CD14-positive monocyte (primary cell): ENCODE data around the gene CAMTA1. TPM values are rescaled to one million over a fixed set of nuclear protein-coding genes. Genes with fewer than 3 reads are reported as not detected.

Experiments used
- DNase-seq, 3 donors: peaks; one replicate each; pipeline ENCODE4 v3.0.0-alpha.2; 2011 to 2022
- H2AFZ ChIP-seq: 2 replicates; pipeline ENCODE4 v1.6.0; 2012; ENCODE audit warnings: mild to moderate bottlenecking, low read depth, low read length, inconsistent platforms; ENCODE audit not compliant: insufficient read depth, poor library complexity, severe bottlenecking
- H3K27ac ChIP-seq, 2 donors: 1 replicate in 1 of 2; 2 replicates in 1 of 2; pipeline ENCODE4 v1.5.1; 2012 to 2013; ENCODE audit warnings: low read length in 2 of 2, control low read depth in 1 of 2, inconsistent platforms in 1 of 2, low read depth in 1 of 2, mild to moderate bottlenecking in 1 of 2
- H3K27me3 ChIP-seq, 2 donors: one replicate each; pipeline versions ENCODE4 v1.6.0 to v1.6.1; 2011 to 2013; ENCODE audit warnings: low read length in 2 of 2; ENCODE audit not compliant: control insufficient read depth in 2 of 2, insufficient read depth in 2 of 2
- H3K36me3 ChIP-seq, 2 donors: replicated peaks in 1 of 2; 1 replicate in 1 of 2; 2 replicates in 1 of 2; pipeline versions ENCODE4 v1.5.1 to v1.6.1; 2012 to 2013; ENCODE audit warnings: low read length in 2 of 2, control low read depth in 1 of 2, inconsistent platforms in 1 of 2, mild to moderate bottlenecking in 1 of 2; ENCODE audit not compliant: insufficient read depth in 2 of 2, control insufficient read depth in 1 of 2
- H3K4me1 ChIP-seq, 2 donors: 1 replicate in 1 of 2; 2 replicates in 1 of 2; pipeline versions ENCODE4 v1.5.1 to v1.6.1; 2012 to 2013; ENCODE audit warnings: low read length in 2 of 2, control low read depth in 1 of 2, inconsistent platforms in 1 of 2, mild to moderate bottlenecking in 1 of 2, moderate library complexity in 1 of 2; ENCODE audit not compliant: insufficient read depth in 2 of 2, control insufficient read depth in 1 of 2
- H3K4me2 ChIP-seq: replicated peaks from 2 replicates; pipeline ENCODE3; 2012; ENCODE audit warnings: low read length, moderate library complexity, mild to moderate bottlenecking; ENCODE audit not compliant: poor library complexity, severe bottlenecking; ENCODE audit errors: extremely low read depth
- H3K4me3 ChIP-seq, 3 experiments: fragments of 200-600 bp in 1 of 3; sonication (generic) in 1 of 3; replicated peaks in 1 of 3; 1 replicate in 2 of 3; 2 replicates in 1 of 3; pipeline ENCODE4 v1.5.1; 2011 to 2013; ENCODE audit warnings: low read length in 3 of 3, mild to moderate bottlenecking in 3 of 3, control low read depth in 2 of 3, low read depth in 2 of 3, inconsistent platforms in 1 of 3, moderate library complexity in 1 of 3
- H3K79me2 ChIP-seq: 2 replicates; pipeline ENCODE4 v1.6.0; 2012; ENCODE audit warnings: mild to moderate bottlenecking, control low read depth, inconsistent platforms, low read length, moderate library complexity; ENCODE audit not compliant: insufficient read depth
- H3K9ac ChIP-seq: 2 replicates; pipeline ENCODE4 v1.6.0; 2017; ENCODE audit warnings: low read length, mild to moderate bottlenecking; ENCODE audit not compliant: insufficient read depth, poor library complexity, severe bottlenecking
- H3K9me3 ChIP-seq, 2 donors: replicated peaks in 1 of 2; 1 replicate in 1 of 2; 2 replicates in 1 of 2; pipeline versions ENCODE4 v1.5.1 to v1.6.1; 2012 to 2013; ENCODE audit warnings: low read length in 2 of 2, control low read depth in 1 of 2; ENCODE audit not compliant: control insufficient read depth in 1 of 2, insufficient read depth in 1 of 2
- H4K20me1 ChIP-seq: 2 replicates; pipeline ENCODE4 v1.6.0; 2012; ENCODE audit warnings: mild to moderate bottlenecking, low read length, control low read depth, moderate library complexity; ENCODE audit not compliant: insufficient read depth
- H3K27ac Mint-ChIP-seq, 7 donors: one replicate each; pipeline ENCODE4 v1.8.0; 2020; ENCODE audit warnings: mild to moderate bottlenecking in 7 of 7, mixed read lengths in 7 of 7, moderate library complexity in 6 of 7, inconsistent platforms in 2 of 7
- H3K27me3 Mint-ChIP-seq, 3 donors: one replicate each; pipeline ENCODE4 v1.8.0; 2021 to 2022; ENCODE audit warnings: low read depth in 3 of 3, mild to moderate bottlenecking in 3 of 3, mixed read lengths in 3 of 3, moderate library complexity in 3 of 3, inconsistent platforms in 1 of 3
- H3K36me3 Mint-ChIP-seq, 2 donors: one replicate each; pipeline ENCODE4 v1.8.0; 2020; ENCODE audit warnings: mixed read lengths in 2 of 2, inconsistent platforms in 1 of 2, mild to moderate bottlenecking in 1 of 2
- H3K4me1 Mint-ChIP-seq: one replicate; pipeline ENCODE4 v1.8.0; 2020; ENCODE audit warnings: mild to moderate bottlenecking, mixed read lengths
- H3K4me3 Mint-ChIP-seq, 2 donors: one replicate each; pipeline ENCODE4 v1.8.0; 2020; ENCODE audit warnings: mild to moderate bottlenecking in 2 of 2, mixed read lengths in 2 of 2, moderate library complexity in 1 of 2
- H3K9me3 Mint-ChIP-seq, 7 donors: one replicate each; pipeline ENCODE4 v1.8.0; 2020 to 2022; ENCODE audit warnings: mixed read lengths in 7 of 7, mild to moderate bottlenecking in 6 of 7, moderate library complexity in 6 of 7, inconsistent platforms in 2 of 7
- WGBS: methylation state at CpG from one replicate; pipeline ENCODE4 v1.1.5; 2013; ENCODE audit warnings: missing lambda C conversion rate; ENCODE audit not compliant: insufficient coverage; 5-methylcytosine and 5-hydroxymethylcytosine counted together
- intact Hi-C, 2 donors: fragments of 100-400 bp; cut with micrococcal nuclease; formaldehyde crosslinking; loops; one replicate each; pipeline versions ENCODE4 v1.15.0 to v1.15.1; 2023
- polyA plus RNA-seq, 3 donors: library from polyadenylated mRNA; depleted of rRNA in 1 of 3; unstranded in 2 of 3; stranded (reverse) in 1 of 3; fragments of 300-500 nt in 2 of 3; fragments of >200 nt in 1 of 3; fragmentation: Illumina TruSeq in 2 of 3; gene quantifications; 1 replicate in 2 of 3; 2 replicates in 1 of 3; pipeline ENCODE4 v1.2.3, GENCODE V29; 2012 to 2021
- TF ChIP-seq, protein P1 (sequence below): fragments of 200-600 bp; IDR thresholded peaks from one replicate; pipeline ENCODE4 v1.8.0; 2022; ENCODE audit warnings: antibody characterized with exemption, mild to moderate bottlenecking

CAMTA1 gene
- polyA plus RNA-seq, 3 donors, result 52.0 to 89.6 (median 78.3) TPM

DNA sequence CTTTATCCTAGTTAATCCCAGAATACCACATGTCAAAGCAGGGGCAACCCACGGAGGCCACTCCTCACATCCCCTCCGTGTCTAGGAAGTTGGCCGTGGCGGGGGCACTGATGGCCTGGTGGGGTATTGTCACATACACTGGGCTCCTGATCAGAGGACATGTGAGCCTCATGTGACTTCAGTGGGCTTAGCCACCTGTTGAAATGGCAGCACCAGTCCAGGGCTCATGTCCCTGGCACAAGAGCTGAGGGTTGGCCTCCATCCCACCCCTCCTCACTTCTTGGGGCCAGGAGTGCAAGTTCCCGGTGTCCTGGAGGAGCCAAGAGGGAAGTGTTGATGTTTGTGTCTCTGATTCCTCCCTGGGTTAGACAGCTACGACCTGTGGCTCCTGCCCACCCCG lies 313.4 kb downstream of the CAMTA1 start:
- DNase-seq, result no peak
- WGBS, result 96% methylated on average over 4 of the region's 7 CpGs
- TF ChIP-seq, protein P1, sequence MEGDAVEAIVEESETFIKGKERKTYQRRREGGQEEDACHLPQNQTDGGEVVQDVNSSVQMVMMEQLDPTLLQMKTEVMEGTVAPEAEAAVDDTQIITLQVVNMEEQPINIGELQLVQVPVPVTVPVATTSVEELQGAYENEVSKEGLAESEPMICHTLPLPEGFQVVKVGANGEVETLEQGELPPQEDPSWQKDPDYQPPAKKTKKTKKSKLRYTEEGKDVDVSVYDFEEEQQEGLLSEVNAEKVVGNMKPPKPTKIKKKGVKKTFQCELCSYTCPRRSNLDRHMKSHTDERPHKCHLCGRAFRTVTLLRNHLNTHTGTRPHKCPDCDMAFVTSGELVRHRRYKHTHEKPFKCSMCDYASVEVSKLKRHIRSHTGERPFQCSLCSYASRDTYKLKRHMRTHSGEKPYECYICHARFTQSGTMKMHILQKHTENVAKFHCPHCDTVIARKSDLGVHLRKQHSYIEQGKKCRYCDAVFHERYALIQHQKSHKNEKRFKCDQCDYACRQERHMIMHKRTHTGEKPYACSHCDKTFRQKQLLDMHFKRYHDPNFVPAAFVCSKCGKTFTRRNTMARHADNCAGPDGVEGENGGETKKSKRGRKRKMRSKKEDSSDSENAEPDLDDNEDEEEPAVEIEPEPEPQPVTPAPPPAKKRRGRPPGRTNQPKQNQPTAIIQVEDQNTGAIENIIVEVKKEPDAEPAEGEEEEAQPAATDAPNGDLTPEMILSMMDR, result no peak
- peaks cover 3 to 14% (median 4%) of the 10 kb centered on the region in 3 donors for H3K27me3 Mint-ChIP-seq
- no peaks in the 10 kb centered on the region for H3K4me1 ChIP-seq
- H3K4me3 Mint-ChIP-seq, result no peak overlapping the region
- no peaks in the 10 kb centered on the region for H3K36me3 Mint-ChIP-seq
- H3K27ac Mint-ChIP-seq, result no peak overlapping the region
- no peaks in the 10 kb centered on the region for H3K27me3 ChIP-seq
- no peaks in the 10 kb centered on the region for H3K36me3 ChIP-seq
- H3K79me2 ChIP-seq, result no peaks in the 10 kb centered on the region
- H3K9me3 ChIP-seq, result no peaks in the 10 kb centered on the region
- no peaks in the 10 kb centered on the region for H3K9me3 Mint-ChIP-seq
- no peak overlapping the region for H3K9ac ChIP-seq
- no peak overlapping the region for H2AFZ ChIP-seq
- H3K27ac ChIP-seq, result no peak overlapping the region
- no peaks in the 10 kb centered on the region for H3K4me1 Mint-ChIP-seq
- intact Hi-C loops, result no loop called here
- no peak overlapping the region for H3K4me2 ChIP-seq
- H3K4me3 ChIP-seq, result no peak overlapping the region
- no peaks in the 10 kb centered on the region for H4K20me1 ChIP-seq

DNA sequence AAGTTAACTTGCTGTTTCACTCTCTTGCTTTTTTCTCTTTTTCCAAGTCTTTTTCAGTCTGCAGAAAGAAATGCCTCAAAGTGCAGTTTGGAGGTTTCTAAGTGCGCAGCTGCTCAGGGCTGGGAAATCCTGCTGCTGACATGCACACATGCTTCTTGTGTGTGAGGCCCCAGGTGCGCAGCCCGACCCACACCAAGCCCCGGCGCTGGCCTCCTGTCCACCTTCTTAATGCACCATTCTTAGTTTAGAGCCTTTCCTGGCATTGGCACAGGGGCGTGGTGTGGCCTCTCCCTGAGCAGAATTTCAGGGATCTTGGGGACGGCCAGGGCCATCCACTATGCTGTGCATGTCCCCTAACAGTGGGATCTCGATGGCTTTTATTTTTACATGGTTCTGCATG lies 315.2 kb downstream of the CAMTA1 start:
- no peak for DNase-seq
- Mint-ChIP-seq H3K27ac (no peak overlapping the region), H3K9me3 (no peaks in the 10 kb centered on the region), H3K36me3 (no peaks in the 10 kb centered on the region), H3K4me3 (no peak overlapping the region), H3K27me3 (peaks cover 1 to 7% (median 4%) of the 10 kb centered on the region in 3 donors), H3K4me1 (no peaks in the 10 kb centered on the region)
- Histone ChIP-seq H3K4me2 (no peak overlapping the region), H3K9ac (no peak overlapping the region), H3K79me2 (no peaks in the 10 kb centered on the region), H3K27ac (no peak overlapping the region), H3K4me1 (no peaks in the 10 kb centered on the region), H3K4me3 (no peak overlapping the region), H4K20me1 (no peaks in the 10 kb centered on the region), H3K36me3 (no peaks in the 10 kb centered on the region), H3K27me3 (no peaks in the 10 kb centered on the region), H2AFZ (no peak overlapping the region), H3K9me3 (no peaks in the 10 kb centered on the region)
- WGBS, result 87% methylated on average over 7 of the region's 8 CpGs
- TF ChIP-seq, protein P1, result no peak
- intact Hi-C loops, result no loop called here
